ENCODE measurements around the gene DENND2A. TPM values are rescaled to one million over a fixed set of nuclear protein-coding genes. Genes with fewer than 3 reads are reported as not detected.

The DENND2A gene
- total and polyA plus RNA-seq, 2 of the 4 experiments (the other 2 are of a cell fraction) = 7.5 to 10.3 TPM

DNA sequence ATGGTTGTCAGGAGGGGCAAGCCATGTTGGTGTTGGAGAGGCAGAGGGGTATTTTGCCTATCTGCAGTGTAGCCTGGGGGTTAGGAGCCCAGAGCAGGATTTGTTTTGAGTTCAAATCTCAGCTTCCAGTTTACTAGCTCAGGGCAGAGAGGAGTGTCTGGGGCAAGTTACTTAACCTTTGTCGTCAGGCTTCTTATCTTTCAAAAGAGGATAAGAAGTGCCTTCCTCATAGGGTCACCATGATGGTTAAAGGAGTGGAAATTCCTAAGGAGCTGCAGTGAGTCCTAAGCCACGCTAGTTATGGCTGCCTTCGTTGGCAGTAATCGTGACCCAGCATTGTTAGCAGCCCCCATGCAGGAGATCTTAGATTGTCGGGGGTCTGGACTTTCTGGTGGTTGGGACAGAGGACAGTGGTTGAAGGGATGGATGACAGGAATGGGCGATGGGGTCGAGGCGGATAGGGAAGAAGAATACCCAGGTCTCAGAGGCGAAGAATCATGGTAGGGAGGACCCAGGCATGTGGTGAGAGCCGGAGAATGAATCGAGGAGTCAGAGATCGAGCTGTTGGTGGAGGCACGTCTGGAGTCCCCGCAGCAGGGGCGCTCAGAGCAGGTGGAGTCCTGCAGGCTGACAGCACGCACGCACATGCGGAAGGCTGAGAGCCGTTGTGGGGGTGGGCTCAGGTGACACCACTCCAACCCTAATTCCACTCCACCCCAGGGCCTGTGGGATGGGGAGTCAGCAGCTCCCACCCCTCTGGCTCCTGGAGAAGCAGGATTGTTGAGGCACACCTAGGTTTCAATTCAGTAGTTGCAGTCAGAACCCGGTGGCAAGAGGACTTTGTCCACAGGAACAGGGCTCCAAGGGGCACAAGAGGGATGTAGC, 43.7 kb upstream of the DENND2A start:
- H3K14ac ChIP-seq (replicated peaks; ENCODE audit: low read depth, low read length) = no peak overlapping the region
- CTCF ChIA-PET = no interaction called here

More for the DNA sequence above, 43.7 kb upstream of the DENND2A start:
- H2BK5ac ChIP-seq (ENCODE audit: low read depth, low read length, poor library complexity, severe bottlenecking) = no peak overlapping the region
- 87% methylated on average over 12 of the region's 20 CpGs; no CpG with 5 or more reads in 1 of the 2 experiments for WGBS, 2 experiments (ENCODE audit: extremely low coverage in 2 of 2, insufficient read length in 1 of 2)
- H4K8ac ChIP-seq (ENCODE audit: low read depth in 2 of 2, low read length in 2 of 2) = no peak overlapping the region
- TF ChIP-seq, protein P1, sequence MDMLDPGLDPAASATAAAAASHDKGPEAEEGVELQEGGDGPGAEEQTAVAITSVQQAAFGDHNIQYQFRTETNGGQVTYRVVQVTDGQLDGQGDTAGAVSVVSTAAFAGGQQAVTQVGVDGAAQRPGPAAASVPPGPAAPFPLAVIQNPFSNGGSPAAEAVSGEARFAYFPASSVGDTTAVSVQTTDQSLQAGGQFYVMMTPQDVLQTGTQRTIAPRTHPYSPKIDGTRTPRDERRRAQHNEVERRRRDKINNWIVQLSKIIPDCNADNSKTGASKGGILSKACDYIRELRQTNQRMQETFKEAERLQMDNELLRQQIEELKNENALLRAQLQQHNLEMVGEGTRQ (IDR thresholded peaks at IDR 0.05; ENCODE audit: low read depth, low read length) = no peak
- TF ChIP-seq, protein P2, sequence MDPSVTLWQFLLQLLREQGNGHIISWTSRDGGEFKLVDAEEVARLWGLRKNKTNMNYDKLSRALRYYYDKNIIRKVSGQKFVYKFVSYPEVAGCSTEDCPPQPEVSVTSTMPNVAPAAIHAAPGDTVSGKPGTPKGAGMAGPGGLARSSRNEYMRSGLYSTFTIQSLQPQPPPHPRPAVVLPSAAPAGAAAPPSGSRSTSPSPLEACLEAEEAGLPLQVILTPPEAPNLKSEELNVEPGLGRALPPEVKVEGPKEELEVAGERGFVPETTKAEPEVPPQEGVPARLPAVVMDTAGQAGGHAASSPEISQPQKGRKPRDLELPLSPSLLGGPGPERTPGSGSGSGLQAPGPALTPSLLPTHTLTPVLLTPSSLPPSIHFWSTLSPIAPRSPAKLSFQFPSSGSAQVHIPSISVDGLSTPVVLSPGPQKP (IDR thresholded peaks at IDR 0.05; ENCODE audit: borderline replicate concordance, low read depth, low read length) = no peak
- no peak for TF ChIP-seq MAZ (IDR thresholded peaks at IDR 0.05; ENCODE audit: borderline replicate concordance, low read depth, low read length)
- no peak overlapping the region for H3K4me3 ChIP-seq (ENCODE audit: insufficient read depth, low read depth, low read length)
- no peak overlapping the region for H3K9ac ChIP-seq (ENCODE audit: low read depth, low read length)
- no peak overlapping the region for H4K5ac ChIP-seq (ENCODE audit: low read depth, low read length)
- H4K20me1 ChIP-seq (ENCODE audit: insufficient read depth, low read length) = no peaks in the 10 kb centered on the region
- no peak overlapping the region for H2AK5ac ChIP-seq (ENCODE audit: low read depth, low read length)
- no peak overlapping the region for H2BK20ac ChIP-seq (ENCODE audit: low read depth, low read length)
- dilution Hi-C loops (cut with HindIII; ENCODE audit: low sequenced_read_pairs, unreplicated experiment) = no loop called here
- H3K27me3 ChIP-seq (ENCODE audit: control insufficient read depth, insufficient read depth, low read length) = no peaks in the 10 kb centered on the region
- POLR2A ChIA-PET (ENCODE audit: unreplicated experiment) = no interaction called here
- H3K4me2 ChIP-seq (ENCODE audit: low read depth, low read length) = no peak overlapping the region
- no peaks in the 10 kb centered on the region for H3K4me1 ChIP-seq (ENCODE audit: control insufficient read depth, insufficient read depth, low read length)
- no peak overlapping the region for H2AFZ ChIP-seq (replicated peaks; ENCODE audit: low read length, poor library complexity)
- H3K9me1 ChIP-seq (ENCODE audit: insufficient read depth, low read length) = no peaks in the 10 kb centered on the region
- H3K4ac ChIP-seq (ENCODE audit: low read depth, low read length) = no peak overlapping the region
- H4K91ac ChIP-seq (ENCODE audit: insufficient read depth, low read depth, low read length) = no peak overlapping the region
- H2BK15ac ChIP-seq (ENCODE audit: low read depth, low read length) = no peak overlapping the region
- H2BK120ac ChIP-seq (ENCODE audit: low read depth, low read length) = no peak overlapping the region
- no peak overlapping the region for H3K23ac ChIP-seq (ENCODE audit: low read depth, low read length)
- no peaks in the 10 kb centered on the region for H3K79me1 ChIP-seq (ENCODE audit: low read depth in 1 of 2, low read length in 2 of 2)
- H2AK9ac ChIP-seq (replicated peaks; ENCODE audit: low read depth, low read length, poor library complexity) = peak overlapping the region; percentile 37
- BruUV-seq (replicated peaks) = no TSS peak
- no peaks in the 10 kb centered on the region for H3K9me3 ChIP-seq (ENCODE audit: control insufficient read depth, insufficient read depth, low read length)
- no peak overlapping the region for H3K27ac ChIP-seq (ENCODE audit: insufficient read depth, low read length)
- intact Hi-C loops (cut with micrococcal nuclease) = no loop called here
- DNase-seq (no peak), ATAC-seq (ENCODE audit: low read depth) (no peak)
- no peak overlapping the region for H3K56ac ChIP-seq (ENCODE audit: extremely low read depth, insufficient read depth, low read length)
- no peak overlapping the region for H3K18ac ChIP-seq (ENCODE audit: low read depth, low read length)
- H3K36me3 ChIP-seq (ENCODE audit: control insufficient read depth, insufficient read depth, low read length) = peaks cover 9% of the 10 kb centered on the region
- in situ Hi-C loops (cut with MboI; ENCODE audit: low sequenced_read_pairs) = loop anchor here (10.0 kb wide), 1 partner anchor 850 kb away; no protein-coding TSS in a partner anchor

All from IMR-90 (cell line).